Spleen (tissue), 7 donors: ENCODE measurements around the gene STARD6.

Experiments
- POLR2AphosphoS5 ChIP-seq, 3 donors: sonication (generic); formaldehyde crosslinking; IDR thresholded peaks; one replicate each; pipeline ENCODE4 v1.5.1; 2017; ENCODE audit warnings: antibody characterized with exemption in 3 of 3
- TF ChIP-seq, protein P1 (sequence below), 11 experiments: fragments of 200-600 bp in 7 of 11; fragments of 450-650 bp in 4 of 11; sonication (generic) in 4 of 11; IDR thresholded peaks in 8 of 11; conservative IDR thresholded peaks in 3 of 11; 1 replicate in 7 of 11; 2 replicates in 4 of 11; pipeline versions ENCODE4 v1.4.0 to v1.8.0; 2016 to 2021; ENCODE audit warnings: antibody characterized with exemption in 11 of 11, inconsistent platforms in 4 of 11, mild to moderate bottlenecking in 1 of 11
- donor health status: DM: no; HTN: no; CAD: no; lungs with moderate emphysema.
- donor health status: DM: no; HTN: no; CAD: no.
- donor health status: DM: no; HTN: no; CAD: no.

DNA sequence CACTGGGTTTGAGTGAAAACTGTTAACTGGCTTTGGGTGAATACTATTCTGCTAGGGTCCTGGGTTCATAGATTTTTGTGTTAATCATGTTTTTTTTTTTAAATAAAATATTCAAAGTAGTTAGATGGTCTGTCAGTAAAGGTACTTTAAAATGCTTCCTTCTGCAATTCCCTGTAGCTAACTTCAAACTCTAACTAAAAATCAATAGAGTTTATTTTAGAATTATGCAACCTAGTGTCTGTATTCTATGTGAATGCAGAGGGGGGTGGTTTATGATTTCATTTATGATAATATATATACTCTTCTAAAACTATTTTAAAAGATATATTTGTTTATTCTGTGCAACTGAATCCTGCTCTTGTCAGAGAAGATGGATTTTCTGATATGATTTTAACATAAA lies 27.9 kb downstream of the STARD6 start:
- TF ChIP-seq, protein P1, sequence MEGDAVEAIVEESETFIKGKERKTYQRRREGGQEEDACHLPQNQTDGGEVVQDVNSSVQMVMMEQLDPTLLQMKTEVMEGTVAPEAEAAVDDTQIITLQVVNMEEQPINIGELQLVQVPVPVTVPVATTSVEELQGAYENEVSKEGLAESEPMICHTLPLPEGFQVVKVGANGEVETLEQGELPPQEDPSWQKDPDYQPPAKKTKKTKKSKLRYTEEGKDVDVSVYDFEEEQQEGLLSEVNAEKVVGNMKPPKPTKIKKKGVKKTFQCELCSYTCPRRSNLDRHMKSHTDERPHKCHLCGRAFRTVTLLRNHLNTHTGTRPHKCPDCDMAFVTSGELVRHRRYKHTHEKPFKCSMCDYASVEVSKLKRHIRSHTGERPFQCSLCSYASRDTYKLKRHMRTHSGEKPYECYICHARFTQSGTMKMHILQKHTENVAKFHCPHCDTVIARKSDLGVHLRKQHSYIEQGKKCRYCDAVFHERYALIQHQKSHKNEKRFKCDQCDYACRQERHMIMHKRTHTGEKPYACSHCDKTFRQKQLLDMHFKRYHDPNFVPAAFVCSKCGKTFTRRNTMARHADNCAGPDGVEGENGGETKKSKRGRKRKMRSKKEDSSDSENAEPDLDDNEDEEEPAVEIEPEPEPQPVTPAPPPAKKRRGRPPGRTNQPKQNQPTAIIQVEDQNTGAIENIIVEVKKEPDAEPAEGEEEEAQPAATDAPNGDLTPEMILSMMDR (IDR thresholded peaks at IDR 0.05 in 8 of 11, conservative IDR thresholded peaks at IDR 0.05 in 3 of 11): no peak
- TF ChIP-seq POLR2AphosphoS5 (IDR thresholded peaks at IDR 0.05): no peak
